Smooth muscle cell (in vitro differentiated cells): ENCODE results near the gene JMJD1C. TPM values are rescaled to one million over a fixed set of nuclear protein-coding genes. Genes with fewer than 3 reads are reported as not detected.
A peak's percentile ranks its signal among the peaks of the same experiment; 100 is the strongest.

ENCODE experiments used
- DNase-seq: peaks from one replicate; lab custom pipeline; 2025; ENCODE audit not compliant: unreplicated experiment; lab: John Stamatoyannopoulos, UW
- H2AFZ ChIP-seq: fragments of 200-600 bp; sonication (generic); 2 replicates; pipeline ENCODE4 v1.6.0; 2016; ENCODE audit warnings: antibody characterized with exemption, low read depth, mild to moderate bottlenecking
- H3F3A ChIP-seq: fragments of 200-600 bp; sonication (generic); 2 replicates; pipeline ENCODE4 v1.6.0; 2017; ENCODE audit warnings: antibody characterized with exemption, low read depth
- H3K27ac ChIP-seq: fragments of 200-600 bp; sonication (generic); 2 replicates; pipeline ENCODE4 v1.5.1; 2016; ENCODE audit warnings: low read depth, mild to moderate bottlenecking
- H3K27me3 ChIP-seq: fragments of 200-600 bp; sonication (generic); 2 replicates; pipeline ENCODE4 v1.6.1; 2016; ENCODE audit warnings: low read depth, mild to moderate bottlenecking
- H3K36me3 ChIP-seq: fragments of 200-600 bp; sonication (generic); 2 replicates; pipeline ENCODE4 v1.5.1; 2016; ENCODE audit warnings: low read depth
- H3K4me1 ChIP-seq: fragments of 200-600 bp; sonication (generic); 2 replicates; pipeline ENCODE4 v1.5.1; 2016; ENCODE audit warnings: low read depth
- H3K4me2 ChIP-seq: fragments of 200-600 bp; sonication (generic); 2 replicates; pipeline ENCODE4 v1.6.0; 2016; ENCODE audit warnings: mild to moderate bottlenecking
- H3K4me3 ChIP-seq: fragments of 200-600 bp; sonication (generic); 2 replicates; pipeline ENCODE4 v1.5.1; 2016; ENCODE audit warnings: mild to moderate bottlenecking
- H3K79me2 ChIP-seq: fragments of 200-600 bp; sonication (generic); 2 replicates; pipeline ENCODE4 v1.6.0; 2016; ENCODE audit warnings: low read depth, mild to moderate bottlenecking
- H3K9ac ChIP-seq: fragments of 200-600 bp; sonication (generic); 2 replicates; pipeline ENCODE4 v1.6.0; 2016; ENCODE audit warnings: low read depth
- H3K9me3 ChIP-seq: fragments of 200-600 bp; sonication (generic); replicated peaks from 2 replicates; pipeline ENCODE4 v1.5.1; 2016; ENCODE audit warnings: low read depth
- H4K20me1 ChIP-seq: fragments of 200-600 bp; sonication (generic); 2 replicates; pipeline ENCODE4 v1.6.0; 2016; ENCODE audit warnings: low read depth
- WGBS: methylation state at CpG from one replicate; pipeline ENCODE4 v1.1.7; 2016; ENCODE audit warnings: low lambda C conversion rate; 5-methylcytosine and 5-hydroxymethylcytosine counted together
- polyA plus RNA-seq: library from polyadenylated mRNA; unstranded; fragments of >200 nt; fragmentation: Nextera tagmentation; extraction: Ambion mirVana; gene quantifications from 2 replicates; pipeline ENCODE4 v1.2.1, GENCODE V29; 2016
- total RNA-seq: library from RNA; depleted of rRNA; stranded (reverse); fragments of >200 nt; gene quantifications from 2 replicates; pipeline ENCODE4 v1.2.3, GENCODE V29; 2014
- TF ChIP-seq, protein P1 (sequence below): fragments of 200-600 bp; sonication (generic); IDR thresholded peaks from 2 replicates; pipeline ENCODE4 v1.5.1; 2017; ENCODE audit warnings: borderline replicate concordance, mild to moderate bottlenecking, antibody characterized with exemption; ENCODE audit not compliant: insufficient read depth, poor library complexity, severe bottlenecking

The JMJD1C gene
- total and polyA plus RNA-seq, 2 experiments from 2014 or later = 28.5 to 132 TPM

DNA sequence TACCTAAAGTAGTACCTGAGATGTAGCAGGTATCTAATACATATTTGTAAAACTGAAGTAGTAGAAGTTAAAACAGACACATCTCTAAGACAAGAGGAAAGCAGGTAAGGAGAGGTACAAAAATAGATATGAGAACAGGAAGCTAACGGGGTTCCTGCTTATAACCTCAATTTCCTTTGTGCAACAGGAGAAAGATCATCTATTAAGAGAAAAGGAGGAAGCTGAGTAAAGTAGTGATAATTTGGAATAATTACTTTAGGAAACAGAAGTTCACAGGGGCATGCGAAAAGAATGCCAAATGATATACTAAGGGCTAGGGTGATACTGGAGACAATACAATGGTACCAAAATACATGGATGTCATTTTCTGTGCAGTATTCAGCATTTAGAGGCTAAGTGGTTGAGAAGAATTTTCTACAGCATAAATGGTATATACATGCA lies 223.9 kb downstream of the JMJD1C start:
- WGBS = 93% methylated on average over 2 of the region's 2 CpGs
- H3K4me1 ChIP-seq = peaks cover 9% of the 10 kb centered on the region
- peaks cover 100% of the 10 kb centered on the region for H3K79me2 ChIP-seq
- H3K9ac ChIP-seq = no peak overlapping the region
- no peak overlapping the region for H3K4me2 ChIP-seq
- H3K9me3 ChIP-seq = no peaks in the 10 kb centered on the region
- peak overlapping the region; percentile 7 for H3K27ac ChIP-seq
- H3K36me3 ChIP-seq = no peaks in the 10 kb centered on the region
- TF ChIP-seq, protein P1, sequence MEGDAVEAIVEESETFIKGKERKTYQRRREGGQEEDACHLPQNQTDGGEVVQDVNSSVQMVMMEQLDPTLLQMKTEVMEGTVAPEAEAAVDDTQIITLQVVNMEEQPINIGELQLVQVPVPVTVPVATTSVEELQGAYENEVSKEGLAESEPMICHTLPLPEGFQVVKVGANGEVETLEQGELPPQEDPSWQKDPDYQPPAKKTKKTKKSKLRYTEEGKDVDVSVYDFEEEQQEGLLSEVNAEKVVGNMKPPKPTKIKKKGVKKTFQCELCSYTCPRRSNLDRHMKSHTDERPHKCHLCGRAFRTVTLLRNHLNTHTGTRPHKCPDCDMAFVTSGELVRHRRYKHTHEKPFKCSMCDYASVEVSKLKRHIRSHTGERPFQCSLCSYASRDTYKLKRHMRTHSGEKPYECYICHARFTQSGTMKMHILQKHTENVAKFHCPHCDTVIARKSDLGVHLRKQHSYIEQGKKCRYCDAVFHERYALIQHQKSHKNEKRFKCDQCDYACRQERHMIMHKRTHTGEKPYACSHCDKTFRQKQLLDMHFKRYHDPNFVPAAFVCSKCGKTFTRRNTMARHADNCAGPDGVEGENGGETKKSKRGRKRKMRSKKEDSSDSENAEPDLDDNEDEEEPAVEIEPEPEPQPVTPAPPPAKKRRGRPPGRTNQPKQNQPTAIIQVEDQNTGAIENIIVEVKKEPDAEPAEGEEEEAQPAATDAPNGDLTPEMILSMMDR = no peak
- DNase-seq = no peak
- no peak overlapping the region for H2AFZ ChIP-seq
- no peaks in the 10 kb centered on the region for H3K27me3 ChIP-seq
- H3F3A ChIP-seq = peaks cover 15% of the 10 kb centered on the region
- peaks cover 98% of the 10 kb centered on the region for H4K20me1 ChIP-seq
- H3K4me3 ChIP-seq = no peak overlapping the region

DNA sequence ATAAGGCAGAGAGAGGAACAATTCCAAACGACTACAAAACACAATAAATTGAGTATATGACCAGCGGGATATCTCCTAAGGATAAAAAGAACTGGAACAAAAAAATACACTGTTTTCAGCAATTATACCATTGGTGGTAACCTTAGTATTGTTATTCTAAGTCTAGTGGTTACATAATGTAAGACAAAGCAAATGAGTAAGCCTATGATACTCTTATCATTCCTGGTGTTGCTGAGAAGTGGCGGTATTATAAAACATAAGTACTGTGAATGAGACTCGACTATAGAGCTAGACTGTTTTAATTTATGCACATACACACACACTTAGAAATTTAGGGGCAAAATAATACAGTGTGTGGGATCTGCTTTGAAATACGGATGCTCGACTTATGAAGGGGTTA lies 225.0 kb downstream of the JMJD1C start:
- H2AFZ ChIP-seq = no peak overlapping the region
- TF ChIP-seq, protein P1 = no peak
- no peak for DNase-seq
- H3K4me3 ChIP-seq = no peak overlapping the region
- no peak overlapping the region for H3K27ac ChIP-seq
- no peak overlapping the region for H3K9ac ChIP-seq
- H3K9me3 ChIP-seq = no peaks in the 10 kb centered on the region
- no peaks in the 10 kb centered on the region for H3K27me3 ChIP-seq
- H3K36me3 ChIP-seq = no peaks in the 10 kb centered on the region
- no peak overlapping the region for H3K4me2 ChIP-seq
- H4K20me1 ChIP-seq = peaks cover 98% of the 10 kb centered on the region
- peaks cover 95% of the 10 kb centered on the region for H3K79me2 ChIP-seq
- 90% methylated on average over 6 of the region's 6 CpGs for WGBS
- peaks cover 8% of the 10 kb centered on the region for H3K4me1 ChIP-seq
- peaks cover 18% of the 10 kb centered on the region for H3F3A ChIP-seq

DNA sequence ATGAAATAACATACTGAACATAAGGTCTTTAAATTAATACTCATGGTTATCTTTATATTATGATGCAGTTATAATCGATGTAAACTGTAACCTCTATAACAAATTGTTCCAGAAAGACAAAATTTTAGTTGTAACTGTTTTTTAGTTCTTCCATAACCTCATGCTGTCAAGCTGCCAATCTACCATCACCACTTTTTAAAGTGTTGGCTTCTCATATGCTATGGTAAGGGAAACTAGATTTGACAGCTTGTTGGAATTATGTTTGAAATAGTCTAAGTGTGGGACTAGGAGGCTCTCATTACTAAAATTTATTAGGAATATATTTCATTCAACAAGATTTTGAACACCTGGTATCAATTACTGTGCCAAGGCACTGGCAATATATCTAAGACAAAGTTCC lies 227.3 kb downstream of the JMJD1C start:
- no peaks in the 10 kb centered on the region for H3K27me3 ChIP-seq
- H3K36me3 ChIP-seq = no peaks in the 10 kb centered on the region
- no peak overlapping the region for H3K4me2 ChIP-seq
- H4K20me1 ChIP-seq = peaks cover 99% of the 10 kb centered on the region
- 100% methylated on average over 1 of the region's 1 CpG for WGBS
- H3K79me2 ChIP-seq = peaks cover 95% of the 10 kb centered on the region
- no peaks in the 10 kb centered on the region for H3K9me3 ChIP-seq
- TF ChIP-seq, protein P1 = no peak
- no peak overlapping the region for H2AFZ ChIP-seq
- H3K4me1 ChIP-seq = peaks cover 9% of the 10 kb centered on the region
- H3K4me3 ChIP-seq = no peak overlapping the region
- no peak for DNase-seq
- peaks cover 26% of the 10 kb centered on the region for H3F3A ChIP-seq
- no peak overlapping the region for H3K9ac ChIP-seq
- H3K27ac ChIP-seq = peak overlapping the region; percentile 32

DNA sequence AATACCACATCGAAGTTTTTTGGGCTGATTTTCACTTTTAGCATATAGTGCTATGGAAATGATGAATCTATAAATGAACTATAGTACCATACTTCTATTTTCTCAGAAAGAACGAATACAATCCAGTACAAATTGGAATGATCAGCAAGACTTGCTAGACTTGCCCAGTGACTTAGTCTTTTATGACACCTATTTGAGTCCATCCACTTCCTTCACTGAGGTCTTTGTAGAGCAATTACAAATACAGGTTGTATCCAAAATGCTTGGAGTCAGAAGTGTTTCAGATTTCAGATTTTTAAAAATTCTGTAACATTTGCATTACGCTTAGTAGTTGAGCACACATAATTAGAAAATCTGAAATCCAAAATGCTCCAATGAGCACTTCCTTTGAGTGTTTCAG lies 228.4 kb downstream of the JMJD1C start:
- no peak overlapping the region for H3K4me2 ChIP-seq
- peaks cover 100% of the 10 kb centered on the region for H4K20me1 ChIP-seq

More for the DNA sequence above, 228.4 kb downstream of the JMJD1C start:
- no peak for DNase-seq
- no peak overlapping the region for H2AFZ ChIP-seq
- peaks cover 26% of the 10 kb centered on the region for H3F3A ChIP-seq
- no peaks in the 10 kb centered on the region for H3K27me3 ChIP-seq
- 91% methylated on average over 3 of the region's 3 CpGs for WGBS
- no peaks in the 10 kb centered on the region for H3K9me3 ChIP-seq
- no peak overlapping the region for H3K4me3 ChIP-seq
- no peak overlapping the region for H3K9ac ChIP-seq
- peak overlapping the region; percentile 95 for H3K27ac ChIP-seq
- H3K79me2 ChIP-seq = peaks cover 95% of the 10 kb centered on the region
- TF ChIP-seq, protein P1 = no peak
- peaks cover 9% of the 10 kb centered on the region for H3K4me1 ChIP-seq
- no peaks in the 10 kb centered on the region for H3K36me3 ChIP-seq
